ENCODE results near the gene EMP2.

DNA sequence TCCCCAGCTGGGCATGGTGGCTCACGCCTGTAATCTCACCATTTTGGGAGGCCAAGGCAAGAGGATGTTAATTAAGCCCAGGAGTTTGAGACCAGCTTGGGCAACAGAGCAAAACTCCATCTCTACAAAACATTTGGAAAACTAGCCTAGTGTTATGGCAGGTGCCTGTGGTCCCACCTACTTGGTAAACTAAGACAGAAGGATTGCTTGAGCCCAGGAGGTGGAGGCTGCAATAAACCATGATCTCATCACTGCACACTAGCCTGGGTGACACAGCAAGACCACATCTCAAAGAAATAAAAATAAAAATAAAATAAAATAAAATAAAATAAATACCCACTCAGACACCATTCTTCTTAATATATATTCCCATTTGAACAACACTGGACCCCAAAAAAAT is 32.0 kb downstream of the EMP2 start:
- TF ChIP-seq, protein P1, sequence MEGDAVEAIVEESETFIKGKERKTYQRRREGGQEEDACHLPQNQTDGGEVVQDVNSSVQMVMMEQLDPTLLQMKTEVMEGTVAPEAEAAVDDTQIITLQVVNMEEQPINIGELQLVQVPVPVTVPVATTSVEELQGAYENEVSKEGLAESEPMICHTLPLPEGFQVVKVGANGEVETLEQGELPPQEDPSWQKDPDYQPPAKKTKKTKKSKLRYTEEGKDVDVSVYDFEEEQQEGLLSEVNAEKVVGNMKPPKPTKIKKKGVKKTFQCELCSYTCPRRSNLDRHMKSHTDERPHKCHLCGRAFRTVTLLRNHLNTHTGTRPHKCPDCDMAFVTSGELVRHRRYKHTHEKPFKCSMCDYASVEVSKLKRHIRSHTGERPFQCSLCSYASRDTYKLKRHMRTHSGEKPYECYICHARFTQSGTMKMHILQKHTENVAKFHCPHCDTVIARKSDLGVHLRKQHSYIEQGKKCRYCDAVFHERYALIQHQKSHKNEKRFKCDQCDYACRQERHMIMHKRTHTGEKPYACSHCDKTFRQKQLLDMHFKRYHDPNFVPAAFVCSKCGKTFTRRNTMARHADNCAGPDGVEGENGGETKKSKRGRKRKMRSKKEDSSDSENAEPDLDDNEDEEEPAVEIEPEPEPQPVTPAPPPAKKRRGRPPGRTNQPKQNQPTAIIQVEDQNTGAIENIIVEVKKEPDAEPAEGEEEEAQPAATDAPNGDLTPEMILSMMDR (IDR thresholded peaks at IDR 0.05) = no peak
- no peak for TF ChIP-seq POLR2AphosphoS5 (IDR thresholded peaks at IDR 0.05; ENCODE audit: insufficient read depth in 1 of 2, low read depth in 1 of 2)
- no peak for TF ChIP-seq POLR2A (IDR thresholded peaks at IDR 0.05)

Data from vagina (tissue), 2 donors.